NCI-H1092 treated with DMSO at 0.1 percent for 48 hours (cell line): ENCODE data around the gene NCAPH2.

Experiments used
- DNase-seq: peaks from one replicate; lab custom pipeline; 2025; lab: John Stamatoyannopoulos, UW

Gene NCAPH2

GRCh38 chr22:50507991-50508884, at the start of gene NCAPH2:
Gene NCAPH2, plus strand, starts transcription at chr22:50508224. Its CDS starts 114 bp downstream, at chr22:50508338.
- DNase-seq: peak; percentile 73

- no peak for DNase-seq
Observed at GRCh38 chr22:50459016-50459415, 49.0 kb upstream of the NCAPH2 start.

- DNase-seq: no peak
Observed at GRCh38 chr22:50459496-50460140, 48.4 kb upstream of the NCAPH2 start.

- DNase-seq: no peak
Observed at GRCh38 chr22:50460938-50461337, 47.1 kb upstream of the NCAPH2 start.

GRCh38 chr22:50461536-50461935, 46.5 kb upstream of the NCAPH2 start:
- DNase-seq: no peak

GRCh38 chr22:50461979-50462540, 46.0 kb upstream of the NCAPH2 start:
- DNase-seq: no peak

GRCh38 chr22:50463188-50463900, 44.7 kb upstream of the NCAPH2 start:
- DNase-seq: no peak

GRCh38 chr22:50464451-50464850, 43.6 kb upstream of the NCAPH2 start:
- DNase-seq: no peak

GRCh38 chr22:50465066-50465930, 42.7 kb upstream of the NCAPH2 start:
- no peak for DNase-seq

GRCh38 chr22:50467341-50467740, 40.7 kb upstream of the NCAPH2 start:
- no peak for DNase-seq

- DNase-seq: no peak
Observed at GRCh38 chr22:50467773-50468440, 40.1 kb upstream of the NCAPH2 start.

- no peak for DNase-seq
Observed at GRCh38 chr22:50468626-50469025, 39.4 kb upstream of the NCAPH2 start.

- no peak for DNase-seq
Observed at GRCh38 chr22:50469377-50470305, 38.4 kb upstream of the NCAPH2 start.

- DNase-seq: no peak
Observed at GRCh38 chr22:50470491-50470890, 37.5 kb upstream of the NCAPH2 start.

- no peak for DNase-seq
Observed at GRCh38 chr22:50471197-50471847, 36.7 kb upstream of the NCAPH2 start.

GRCh38 chr22:50471962-50472361, 36.1 kb upstream of the NCAPH2 start:
- no peak for DNase-seq

GRCh38 chr22:50473088-50473487, 34.9 kb upstream of the NCAPH2 start:
- no peak for DNase-seq

- DNase-seq: no peak
Observed at GRCh38 chr22:50473855-50474671, 34.0 kb upstream of the NCAPH2 start.
